Liver (tissue), 3 donors: ENCODE measurements around the gene NOL4L.

Source experiments
- GABPA ChIP-seq, 2 donors: IDR thresholded peaks in 1 of 2; conservative IDR thresholded peaks in 1 of 2; 2 replicates each; pipeline ENCODE4 v1.6.1; 2016; ENCODE audit warnings: antibody characterized with exemption in 2 of 2, mild to moderate bottlenecking in 1 of 2, moderate library complexity in 1 of 2
- JUND ChIP-seq, 2 donors: IDR thresholded peaks; 2 replicates each; pipeline ENCODE4 v1.6.1; 2016; ENCODE audit warnings: antibody characterized with exemption in 2 of 2
- RAD21 ChIP-seq, 2 donors: IDR thresholded peaks; 2 replicates each; pipeline ENCODE4 v1.6.1; 2016; ENCODE audit warnings: antibody characterized with exemption in 2 of 2, mild to moderate bottlenecking in 2 of 2
- RXRA ChIP-seq, 2 donors: IDR thresholded peaks; 2 replicates each; pipeline ENCODE4 v1.6.1; 2017 to 2018; ENCODE audit warnings: antibody characterized with exemption in 2 of 2, mild to moderate bottlenecking in 1 of 2
- TAF1 ChIP-seq: conservative IDR thresholded peaks from 2 replicates; pipeline ENCODE4 v1.6.1; 2016; ENCODE audit warnings: antibody characterized with exemption, mild to moderate bottlenecking
- TF ChIP-seq, protein P1 (sequence below): fragments of 150-350 bp; IDR thresholded peaks from 2 replicates; pipeline ENCODE4 v1.5.1; 2017; ENCODE audit warnings: improper control_type of control experiment, low read depth, low read length; ENCODE audit not compliant: missing input control
- TF ChIP-seq, protein P2 (sequence below): IDR thresholded peaks from 2 replicates; pipeline ENCODE4 v1.6.1; 2016; ENCODE audit warnings: antibody characterized with exemption
- TF ChIP-seq, protein P3 (sequence below): IDR thresholded peaks from 2 replicates; pipeline ENCODE4 v1.6.1; 2016; ENCODE audit warnings: antibody characterized with exemption
- donor health status: healthy.
- donor health status: healthy.

DNA sequence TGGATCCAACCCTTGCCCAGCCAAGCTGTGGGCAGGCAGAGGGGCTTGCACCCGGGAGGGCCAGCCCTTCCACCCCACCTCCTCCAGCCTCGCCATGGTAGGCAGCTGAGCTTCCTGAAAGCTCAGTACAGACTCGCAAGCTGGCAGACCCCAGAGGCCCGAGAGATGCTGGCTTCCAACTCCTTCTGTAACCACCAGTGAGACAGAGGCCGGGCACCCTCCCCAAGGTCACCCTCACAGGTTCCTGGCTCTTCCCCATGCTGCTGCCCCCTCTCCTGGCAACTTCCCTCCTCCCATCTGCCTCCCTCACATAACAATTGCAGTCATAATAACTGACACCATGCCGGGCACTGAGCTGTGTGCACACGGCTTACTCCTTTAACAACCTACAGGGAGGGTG lies 26.2 kb upstream of the NOL4L start:
- TF ChIP-seq, protein P1, sequence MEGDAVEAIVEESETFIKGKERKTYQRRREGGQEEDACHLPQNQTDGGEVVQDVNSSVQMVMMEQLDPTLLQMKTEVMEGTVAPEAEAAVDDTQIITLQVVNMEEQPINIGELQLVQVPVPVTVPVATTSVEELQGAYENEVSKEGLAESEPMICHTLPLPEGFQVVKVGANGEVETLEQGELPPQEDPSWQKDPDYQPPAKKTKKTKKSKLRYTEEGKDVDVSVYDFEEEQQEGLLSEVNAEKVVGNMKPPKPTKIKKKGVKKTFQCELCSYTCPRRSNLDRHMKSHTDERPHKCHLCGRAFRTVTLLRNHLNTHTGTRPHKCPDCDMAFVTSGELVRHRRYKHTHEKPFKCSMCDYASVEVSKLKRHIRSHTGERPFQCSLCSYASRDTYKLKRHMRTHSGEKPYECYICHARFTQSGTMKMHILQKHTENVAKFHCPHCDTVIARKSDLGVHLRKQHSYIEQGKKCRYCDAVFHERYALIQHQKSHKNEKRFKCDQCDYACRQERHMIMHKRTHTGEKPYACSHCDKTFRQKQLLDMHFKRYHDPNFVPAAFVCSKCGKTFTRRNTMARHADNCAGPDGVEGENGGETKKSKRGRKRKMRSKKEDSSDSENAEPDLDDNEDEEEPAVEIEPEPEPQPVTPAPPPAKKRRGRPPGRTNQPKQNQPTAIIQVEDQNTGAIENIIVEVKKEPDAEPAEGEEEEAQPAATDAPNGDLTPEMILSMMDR = no peak
- no peak for TF ChIP-seq RXRA (IDR thresholded peaks at IDR 0.05)
- TF ChIP-seq, protein P2, sequence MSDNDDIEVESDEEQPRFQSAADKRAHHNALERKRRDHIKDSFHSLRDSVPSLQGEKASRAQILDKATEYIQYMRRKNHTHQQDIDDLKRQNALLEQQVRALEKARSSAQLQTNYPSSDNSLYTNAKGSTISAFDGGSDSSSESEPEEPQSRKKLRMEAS = no peak
- TF ChIP-seq TAF1 = no peak
- no peak for TF ChIP-seq RAD21 (IDR thresholded peaks at IDR 0.05)
- TF ChIP-seq, protein P3, sequence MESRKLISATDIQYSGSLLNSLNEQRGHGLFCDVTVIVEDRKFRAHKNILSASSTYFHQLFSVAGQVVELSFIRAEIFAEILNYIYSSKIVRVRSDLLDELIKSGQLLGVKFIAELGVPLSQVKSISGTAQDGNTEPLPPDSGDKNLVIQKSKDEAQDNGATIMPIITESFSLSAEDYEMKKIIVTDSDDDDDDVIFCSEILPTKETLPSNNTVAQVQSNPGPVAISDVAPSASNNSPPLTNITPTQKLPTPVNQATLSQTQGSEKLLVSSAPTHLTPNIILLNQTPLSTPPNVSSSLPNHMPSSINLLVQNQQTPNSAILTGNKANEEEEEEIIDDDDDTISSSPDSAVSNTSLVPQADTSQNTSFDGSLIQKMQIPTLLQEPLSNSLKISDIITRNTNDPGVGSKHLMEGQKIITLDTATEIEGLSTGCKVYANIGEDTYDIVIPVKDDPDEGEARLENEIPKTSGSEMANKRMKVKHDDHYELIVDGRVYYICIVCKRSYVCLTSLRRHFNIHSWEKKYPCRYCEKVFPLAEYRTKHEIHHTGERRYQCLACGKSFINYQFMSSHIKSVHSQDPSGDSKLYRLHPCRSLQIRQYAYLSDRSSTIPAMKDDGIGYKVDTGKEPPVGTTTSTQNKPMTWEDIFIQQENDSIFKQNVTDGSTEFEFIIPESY = no peak
- no peak for TF ChIP-seq JUND (IDR thresholded peaks at IDR 0.05)
- TF ChIP-seq GABPA (IDR thresholded peaks at IDR 0.05 in 1 of 2, conservative IDR thresholded peaks at IDR 0.05 in 1 of 2) = no peak
